GM21529 (cell line): Measurements from ENCODE around the gene RNF220.

ENCODE experiments used
- ATAC-seq: cut with Tn5 transposase; IDR thresholded peaks from one replicate; pipeline ENCODE4 v1.9.1; 2021; ENCODE audit not compliant: unreplicated experiment

Gene RNF220

GRCh38 chr1:44672961-44673674, 268.1 kb downstream of the RNF220 start:
- no peak for ATAC-seq

GRCh38 chr1:44673675-44674112, 268.6 kb downstream of the RNF220 start:
- ATAC-seq, result peak; percentile 0

- ATAC-seq, result peak; percentile 88
Measured at GRCh38 chr1:44674113-44675000, 269.3 kb downstream of the RNF220 start, which contains the start of the genes ARMH1 and TMEM53. TSS of gene ARMH1 (plus strand) at chr1:44674714. CDS start at chr1:44689698, 14,984 bp downstream. TSS of gene TMEM53 (minus strand) at chr1:44674481. CDS start at chr1:44674391, 90 bp downstream.

DNA sequence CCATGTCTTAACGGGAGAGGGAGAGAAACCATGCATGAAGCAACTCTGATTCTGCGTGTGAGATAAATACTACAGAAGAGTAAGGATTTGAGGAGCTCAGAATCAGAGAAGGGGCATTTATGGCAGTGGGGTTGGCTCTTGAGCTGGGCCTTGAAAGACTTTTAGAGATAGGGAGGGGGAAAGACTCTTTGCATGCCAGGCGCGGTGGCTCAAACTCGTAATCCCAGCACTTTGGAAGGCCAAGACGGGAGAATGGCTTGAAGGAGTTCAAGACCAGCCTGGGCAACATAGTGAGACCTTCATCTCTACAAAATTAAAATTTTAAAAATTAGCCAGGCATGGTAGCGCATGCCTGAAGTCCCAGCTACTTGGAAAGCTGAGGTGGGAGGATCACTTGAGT, 270.1 kb downstream of the RNF220 start:
- ATAC-seq, result no peak

DNA sequence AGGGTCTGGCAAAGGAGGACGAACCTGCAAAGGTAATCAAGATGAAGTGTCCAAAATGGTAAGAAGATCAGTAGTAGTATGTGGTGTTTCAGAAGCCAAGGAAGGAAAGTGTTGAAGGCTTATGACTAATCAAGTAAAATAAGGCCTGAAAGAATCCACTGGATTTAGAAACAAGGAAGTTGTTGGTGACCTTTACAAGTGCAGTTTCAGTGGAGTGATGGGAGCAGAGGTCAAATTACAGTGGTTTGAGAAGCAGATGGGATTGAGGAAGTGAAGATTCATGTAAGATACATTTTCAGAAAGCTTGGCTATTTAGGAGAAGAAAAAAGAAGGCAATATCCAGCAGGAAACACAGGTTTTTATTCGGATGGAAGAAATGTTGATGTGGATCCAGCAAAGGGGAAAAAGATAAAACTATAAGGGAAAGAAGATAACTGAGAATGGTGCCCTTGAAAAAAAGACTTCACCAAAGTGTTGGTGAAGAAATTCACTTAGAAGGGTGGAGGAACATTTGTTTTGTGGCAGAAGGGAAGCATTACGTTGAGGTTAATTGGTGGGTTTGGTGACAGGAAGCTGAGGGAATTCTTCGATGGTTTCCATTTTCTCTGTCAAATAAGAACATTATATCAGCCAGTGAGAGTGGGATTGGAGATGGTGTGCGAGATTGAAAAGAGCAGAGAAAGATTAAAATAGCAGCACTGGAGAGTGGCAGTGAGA, 271.6 kb downstream of the RNF220 start:
- no peak for ATAC-seq

DNA sequence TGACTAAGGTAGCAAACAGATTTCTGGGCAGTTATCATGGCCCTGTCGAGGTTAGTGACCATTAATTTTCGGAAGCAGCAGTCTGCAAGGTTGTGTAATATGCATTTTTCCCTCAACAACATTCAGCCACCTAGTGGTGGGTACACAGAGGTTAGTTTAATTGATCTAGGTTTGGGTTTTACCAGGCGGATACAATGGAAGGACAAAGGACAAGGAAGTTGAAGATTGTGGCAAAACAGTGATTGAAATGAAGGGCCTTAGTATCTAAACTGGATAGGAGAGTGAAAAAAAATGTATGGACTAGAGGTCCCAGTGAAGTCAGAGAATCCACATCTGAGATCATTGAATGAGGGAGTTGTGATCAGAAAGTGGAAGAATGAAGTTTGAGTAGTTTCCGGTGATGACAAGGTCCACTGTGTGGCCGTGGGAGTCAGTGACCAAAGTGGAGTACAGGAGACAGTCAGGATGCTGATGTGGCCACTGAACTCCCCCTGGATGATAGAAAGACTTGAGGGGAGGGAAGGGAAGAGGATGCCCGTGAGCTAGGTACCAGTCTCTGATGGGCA, 272.2 kb downstream of the RNF220 start:
- ATAC-seq, result no peak

DNA sequence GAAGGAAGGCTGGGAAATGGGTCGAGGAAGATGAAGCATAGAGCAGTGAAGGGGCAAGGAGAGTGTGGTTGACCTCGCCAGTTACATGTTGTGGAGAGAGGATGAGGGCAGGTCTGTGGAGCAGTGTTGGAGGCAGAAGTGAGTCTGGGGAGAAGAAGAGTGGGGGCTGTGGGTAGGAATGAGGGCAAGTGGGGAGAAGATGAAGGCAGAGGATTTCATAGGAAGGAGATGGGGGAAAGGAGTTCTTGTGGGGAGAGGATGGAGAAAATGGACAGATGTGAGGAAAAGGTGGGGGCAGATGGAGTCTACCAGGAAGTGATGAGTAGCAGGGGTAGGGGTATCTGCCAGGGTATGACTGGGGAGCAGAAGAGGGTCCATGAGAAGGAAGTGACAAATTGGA, 273.1 kb downstream of the RNF220 start:
- no peak for ATAC-seq

DNA sequence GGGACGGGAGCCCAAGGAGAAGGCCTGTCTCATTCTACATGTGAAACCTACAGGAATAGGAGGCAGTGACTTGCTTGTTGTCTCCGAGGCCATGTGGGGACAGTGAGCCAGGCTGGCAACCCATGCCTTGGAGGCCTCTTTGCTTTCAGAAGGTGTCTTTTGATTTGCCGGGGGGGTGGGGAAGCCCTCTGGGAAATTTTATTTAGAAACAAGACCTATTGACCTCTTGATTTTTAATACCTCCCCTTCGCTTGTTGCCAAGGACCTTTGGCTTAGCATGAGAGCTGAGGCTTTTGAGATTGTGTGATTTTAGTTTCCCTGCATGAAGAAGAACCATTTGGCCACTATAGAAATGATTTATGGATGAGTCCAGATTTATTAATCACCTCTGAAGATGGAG, 273.6 kb downstream of the RNF220 start:
- no peak for ATAC-seq

- ATAC-seq, result no peak
Measured at GRCh38 chr1:44679468-44679867, 274.4 kb downstream of the RNF220 start.

DNA sequence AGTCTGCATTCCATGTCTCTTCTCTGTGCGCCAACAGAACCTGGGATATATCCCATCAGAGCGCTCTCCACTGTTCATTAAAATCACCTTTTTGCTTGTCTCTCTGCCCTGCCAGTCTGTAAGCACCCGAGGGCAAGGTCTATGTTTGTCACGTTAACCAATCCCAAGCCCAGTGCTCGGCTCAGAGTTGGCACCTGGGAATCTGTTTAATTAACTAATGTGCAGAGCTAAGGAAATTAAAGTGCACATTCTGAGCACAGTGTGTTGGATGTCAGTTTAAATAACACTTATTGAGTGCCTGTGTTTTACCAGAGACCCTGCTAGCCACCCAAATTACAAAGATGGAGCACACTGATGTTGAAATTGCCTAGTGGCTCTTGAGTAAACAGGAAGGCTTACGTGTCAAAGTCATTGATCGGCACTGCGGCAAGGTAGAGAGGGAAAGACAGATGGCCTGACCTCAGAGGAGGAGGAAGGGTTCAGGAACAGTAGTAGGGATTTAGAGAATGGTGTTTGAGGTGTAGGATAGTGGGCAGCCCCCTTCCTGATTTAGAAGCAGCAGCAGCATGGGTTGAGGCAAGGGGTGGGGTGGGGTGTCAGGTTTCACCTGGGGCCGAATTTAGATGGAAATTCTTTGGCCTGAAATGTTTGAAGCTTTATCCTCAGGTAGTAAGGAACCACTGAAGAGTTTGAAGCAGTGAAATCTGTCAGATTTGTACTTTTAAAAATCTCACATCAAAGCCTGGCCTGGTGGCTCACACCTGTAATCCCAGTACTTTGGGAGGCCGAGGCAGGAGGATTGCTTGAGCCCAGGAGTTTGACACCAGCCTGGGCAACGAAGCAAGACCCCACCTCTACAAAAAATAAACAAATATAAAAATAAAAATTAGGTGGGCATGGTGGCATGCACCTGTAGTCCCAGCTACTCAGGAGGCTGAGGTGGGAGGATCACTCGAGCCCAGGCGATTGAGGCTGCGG, 277.1 kb downstream of the RNF220 start:
- ATAC-seq, result no peak

GRCh38 chr1:44682883-44683265, 277.8 kb downstream of the RNF220 start:
- no peak for ATAC-seq

- ATAC-seq, result peak; percentile 83
Measured at GRCh38 chr1:44684525-44684924, 279.5 kb downstream of the RNF220 start.

DNA sequence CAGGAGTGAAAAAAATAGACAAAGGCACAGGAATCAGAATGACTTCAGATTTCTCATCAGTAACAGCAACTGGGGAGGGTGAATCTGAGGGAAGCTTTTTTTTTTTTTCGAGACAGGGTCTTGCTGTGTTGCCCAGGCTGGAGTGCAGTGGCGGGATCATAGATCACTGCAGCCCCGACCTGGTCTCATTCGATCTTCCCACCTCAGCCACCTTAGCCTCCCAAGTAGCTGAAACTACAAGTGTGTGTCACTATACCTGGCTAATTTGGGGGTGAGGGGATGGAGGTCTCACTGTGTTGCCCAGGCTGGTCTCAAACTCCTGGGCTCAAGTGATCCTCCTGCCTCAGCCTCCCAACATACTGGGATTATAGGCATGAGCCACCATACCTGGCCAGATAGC, 280.2 kb downstream of the RNF220 start:
- ATAC-seq, result no peak

DNA sequence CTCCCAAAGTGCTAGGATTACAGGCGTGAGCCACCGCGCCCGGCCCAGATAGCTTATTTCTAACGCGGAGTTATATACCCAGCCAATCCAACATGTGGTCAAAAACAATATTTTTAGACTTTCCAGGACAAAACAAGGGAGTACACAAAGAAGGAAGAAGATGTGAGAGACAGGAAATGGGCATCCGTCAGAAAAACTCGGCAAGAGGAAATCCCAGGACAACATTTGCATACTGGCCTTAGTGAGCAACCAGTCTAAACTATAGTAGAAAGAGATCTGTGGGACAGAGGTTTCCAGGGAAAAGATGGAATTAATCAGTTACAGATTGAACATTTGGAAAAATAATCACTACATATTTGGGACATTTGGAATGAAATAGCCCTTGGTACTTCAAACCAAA, 280.8 kb downstream of the RNF220 start:
- no peak for ATAC-seq

- no peak for ATAC-seq
Measured at GRCh38 chr1:44688760-44689446, 283.8 kb downstream of the RNF220 start.

DNA sequence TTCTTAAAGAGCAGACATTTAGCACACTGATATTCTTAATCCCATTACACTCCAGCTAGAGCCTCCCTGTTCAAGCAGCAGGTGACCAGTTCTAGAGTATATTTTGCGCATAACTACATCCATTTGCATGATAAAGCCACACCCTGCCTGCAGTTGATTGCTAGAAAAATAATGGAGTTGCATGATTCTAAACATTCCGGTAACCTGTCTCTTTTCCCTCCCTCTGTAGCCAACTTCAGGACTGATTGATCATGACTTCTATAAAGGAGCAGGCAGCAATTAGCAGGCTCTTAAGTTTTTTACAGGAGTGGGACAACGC, 284.4 kb downstream of the RNF220 start:
- ATAC-seq, result no peak

DNA sequence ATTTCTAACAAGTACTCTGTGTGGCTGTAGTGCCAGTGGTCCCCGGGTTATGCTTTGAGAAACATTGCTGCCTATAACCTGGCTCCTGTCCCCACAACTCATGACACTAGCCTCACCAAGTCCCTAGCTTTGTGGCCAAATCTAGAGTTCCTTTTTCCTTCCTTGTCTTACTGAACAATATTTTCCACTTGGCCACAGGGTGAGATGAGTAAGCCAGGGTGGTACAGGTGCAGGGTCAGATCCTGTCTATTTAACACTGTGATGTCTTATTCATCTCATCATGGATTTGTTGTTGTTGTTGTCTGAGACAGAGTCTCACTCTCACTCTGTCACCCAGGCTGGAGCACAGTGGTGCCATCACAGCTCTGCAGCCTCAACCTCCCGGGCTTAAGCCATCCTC, 288.1 kb downstream of the RNF220 start:
- ATAC-seq, result no peak

- no peak for ATAC-seq
Measured at GRCh38 chr1:44693900-44694299, 288.8 kb downstream of the RNF220 start.

- peak; percentile 60 for ATAC-seq
Measured at GRCh38 chr1:44694863-44695478, 289.9 kb downstream of the RNF220 start.
